Measurements from ENCODE around the gene CD79A.
"Not testable (repeated sequence)": the region's sequence is repeated elsewhere in the genome, so short reads cannot be mapped to it uniquely, and the experiment has no call there.

CD79A gene

GRCh38 chr19:41863209-41863931 is 13.7 kb upstream of the CD79A start:
- no peak for DNase-seq (ENCODE audit: low spot score)

DNA sequence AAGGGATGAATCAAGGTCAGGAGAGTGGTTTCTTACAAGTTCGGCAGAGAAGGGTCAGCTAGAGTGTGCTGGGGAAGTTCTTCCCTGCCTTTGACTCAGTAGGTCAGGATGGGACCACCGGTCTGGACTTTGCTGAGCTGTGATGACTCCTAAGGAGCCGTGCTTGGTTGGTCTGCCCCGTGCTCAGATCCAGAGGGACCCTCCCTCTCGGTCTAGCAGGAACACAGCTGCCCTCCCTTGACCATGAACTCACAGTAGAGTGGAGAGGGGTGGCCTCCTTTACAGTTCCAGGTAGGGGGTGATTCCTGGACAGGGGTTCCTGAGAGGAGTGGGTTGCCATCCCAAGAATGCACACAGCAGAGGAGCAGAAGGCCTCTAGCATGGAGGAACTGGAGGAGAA is 12.7 kb upstream of the CD79A start:
- DNase-seq (ENCODE audit: low spot score) = no peak

GRCh38 chr19:41866284-41866683 is 10.8 kb upstream of the CD79A start:
- no peak for DNase-seq (ENCODE audit: low spot score)

- DNase-seq (ENCODE audit: low spot score) = no peak
Measured at GRCh38 chr19:41868120-41868988, 8.7 kb upstream of the CD79A start.

- DNase-seq (ENCODE audit: low spot score) = no peak
Measured at GRCh38 chr19:41868989-41869300, 8.1 kb upstream of the CD79A start.

DNA sequence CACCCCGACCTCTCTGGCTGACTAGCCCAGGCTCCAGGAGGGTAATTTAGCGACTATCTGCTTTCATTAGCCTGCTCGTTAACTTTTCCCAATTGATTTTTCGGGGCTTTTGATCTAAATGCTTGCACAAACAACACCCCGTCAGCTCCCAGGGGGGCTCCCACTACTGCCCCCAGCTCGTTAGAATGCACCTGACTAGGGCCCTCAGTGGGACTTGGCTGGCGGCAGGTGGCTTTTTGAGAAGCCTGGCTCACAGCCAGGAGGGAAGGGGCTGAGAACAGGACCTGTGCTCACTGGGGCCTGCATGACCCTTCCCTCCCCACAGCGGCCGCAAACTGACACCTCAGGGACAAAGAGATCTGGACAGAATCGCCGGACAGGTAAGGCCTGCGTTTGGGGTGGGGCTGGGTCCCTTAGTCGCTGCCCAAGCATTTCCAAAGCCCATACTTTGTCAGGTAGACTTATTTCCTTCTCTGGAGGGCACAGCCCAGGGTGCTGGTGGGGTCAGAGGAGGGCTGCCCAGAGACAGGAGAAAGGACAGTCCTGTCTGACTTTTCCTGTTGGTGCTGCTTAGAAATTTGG is 7.6 kb upstream of the CD79A start:
- DNase-seq (ENCODE audit: low spot score) = no peak

- DNase-seq (ENCODE audit: low spot score) = no peak
Measured at GRCh38 chr19:41870401-41870873, 6.6 kb upstream of the CD79A start.

GRCh38 chr19:41871573-41872383 is 5.3 kb upstream of the CD79A start:
- DNase-seq (ENCODE audit: low spot score) = peak; percentile 70

DNA sequence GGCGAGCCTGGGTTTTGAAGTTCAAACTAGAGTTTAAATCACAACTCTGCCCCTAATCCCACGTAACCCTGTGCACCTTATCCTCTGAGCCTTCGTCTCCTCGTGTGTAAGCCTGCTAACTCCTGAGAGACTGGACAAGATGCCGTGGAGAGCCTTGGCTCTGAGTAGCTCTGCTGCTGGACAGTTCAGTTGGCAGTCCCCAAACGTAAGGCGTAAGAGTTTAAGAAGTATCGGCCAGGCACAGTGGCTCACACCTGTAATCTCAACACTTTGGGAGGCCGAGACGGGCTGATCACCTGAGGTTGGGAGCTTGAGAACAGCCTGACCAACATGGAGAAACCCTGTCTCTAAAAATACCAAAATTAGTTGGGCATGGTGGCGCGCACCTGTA is 4.7 kb upstream of the CD79A start:
- no peak for DNase-seq (ENCODE audit: low spot score)

GRCh38 chr19:41872775-41873647 is 4.1 kb upstream of the CD79A start:
- peak; percentile 65 for DNase-seq (ENCODE audit: low spot score)

GRCh38 chr19:41875973-41876372 is 1.1 kb upstream of the CD79A start:
- DNase-seq (ENCODE audit: low spot score) = not testable (repeated sequence)

DNA sequence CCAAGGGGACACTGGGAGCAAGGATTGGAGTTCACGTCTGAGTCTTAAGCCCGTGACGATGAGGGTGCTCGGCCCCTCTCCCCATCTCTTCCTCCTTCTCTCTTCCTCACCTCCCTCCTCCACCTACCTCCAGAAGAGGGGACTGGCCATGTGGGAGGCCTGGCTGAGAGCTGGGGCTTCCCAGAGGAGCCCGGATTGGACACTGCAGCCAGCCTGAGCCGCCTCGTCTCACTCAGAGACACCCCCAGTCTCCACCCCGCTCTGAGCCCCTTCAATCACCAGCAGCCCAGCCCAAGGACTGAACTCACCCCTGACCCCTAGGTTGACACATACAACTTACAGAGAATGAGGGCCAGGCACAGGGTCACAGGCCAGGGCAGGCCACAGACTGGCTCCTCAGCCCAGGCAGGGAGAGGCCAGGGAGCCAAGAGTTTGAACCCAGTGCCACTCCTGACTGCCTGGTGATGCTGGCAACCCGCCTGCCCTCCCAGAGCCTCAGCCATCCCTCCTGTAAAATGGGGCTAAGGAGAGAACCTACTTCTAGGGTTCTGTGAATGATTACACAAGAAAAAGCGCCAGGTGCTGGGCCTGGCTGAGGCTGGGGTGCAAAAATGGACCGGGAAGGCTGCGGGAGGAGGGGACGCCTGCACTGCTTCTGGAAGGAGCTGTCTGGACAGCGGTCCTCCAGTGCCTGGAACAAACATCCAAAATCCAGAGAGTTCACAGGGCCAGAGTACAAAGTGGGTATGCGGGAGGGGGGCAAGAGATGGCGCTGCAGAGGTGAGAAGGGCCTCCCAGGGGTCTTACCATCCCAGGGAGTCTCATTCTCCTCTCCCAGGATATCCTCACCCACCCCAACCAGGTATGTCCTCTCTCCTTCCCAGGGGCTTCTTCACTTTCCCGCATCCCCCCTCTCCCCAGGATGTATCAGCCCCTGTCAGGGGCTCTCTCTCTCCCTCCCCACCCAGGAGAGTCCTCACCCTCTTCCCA is 1.1 kb downstream of the CD79A start:
- DNase-seq (ENCODE audit: low spot score) = no peak

- no peak for DNase-seq (ENCODE audit: low spot score)
Measured at GRCh38 chr19:41879080-41879479, 2.0 kb downstream of the CD79A start.

DNA sequence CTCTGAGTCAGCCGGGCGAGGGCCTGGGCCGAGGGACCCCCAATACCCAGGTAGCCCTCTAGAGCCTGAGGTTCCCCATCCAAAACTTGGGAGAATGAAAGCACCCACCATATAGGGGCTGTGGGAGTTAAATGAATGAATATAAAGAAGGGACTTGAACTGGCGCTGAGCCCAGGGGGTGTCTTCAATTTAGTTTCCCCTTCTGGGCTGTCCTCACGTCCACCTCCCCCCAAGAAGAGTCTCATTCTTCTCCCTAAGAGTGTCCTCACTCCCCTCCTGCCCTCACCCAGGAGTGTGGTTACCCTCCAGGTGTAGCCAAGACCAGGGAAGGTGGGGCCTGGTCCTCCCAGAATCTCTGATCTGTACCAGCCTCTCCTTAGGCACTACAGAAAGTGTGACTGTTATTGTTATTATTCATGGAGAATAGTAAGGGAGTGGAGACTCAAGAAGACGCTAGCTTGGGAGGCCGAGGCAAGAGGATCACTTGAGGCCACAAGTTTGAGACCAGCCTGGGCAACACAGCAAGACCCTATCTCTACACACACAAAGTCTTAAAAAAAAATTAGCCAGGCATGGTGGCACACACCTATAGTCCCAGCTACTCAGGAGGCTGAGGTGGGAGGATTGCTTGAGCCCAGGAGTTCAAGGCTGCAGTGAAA is 2.7 kb downstream of the CD79A start:
- DNase-seq (ENCODE audit: low spot score) = no peak

GRCh38 chr19:41880329-41880708 is 3.2 kb downstream of the CD79A start:
- no peak for DNase-seq (ENCODE audit: low spot score)

DNA sequence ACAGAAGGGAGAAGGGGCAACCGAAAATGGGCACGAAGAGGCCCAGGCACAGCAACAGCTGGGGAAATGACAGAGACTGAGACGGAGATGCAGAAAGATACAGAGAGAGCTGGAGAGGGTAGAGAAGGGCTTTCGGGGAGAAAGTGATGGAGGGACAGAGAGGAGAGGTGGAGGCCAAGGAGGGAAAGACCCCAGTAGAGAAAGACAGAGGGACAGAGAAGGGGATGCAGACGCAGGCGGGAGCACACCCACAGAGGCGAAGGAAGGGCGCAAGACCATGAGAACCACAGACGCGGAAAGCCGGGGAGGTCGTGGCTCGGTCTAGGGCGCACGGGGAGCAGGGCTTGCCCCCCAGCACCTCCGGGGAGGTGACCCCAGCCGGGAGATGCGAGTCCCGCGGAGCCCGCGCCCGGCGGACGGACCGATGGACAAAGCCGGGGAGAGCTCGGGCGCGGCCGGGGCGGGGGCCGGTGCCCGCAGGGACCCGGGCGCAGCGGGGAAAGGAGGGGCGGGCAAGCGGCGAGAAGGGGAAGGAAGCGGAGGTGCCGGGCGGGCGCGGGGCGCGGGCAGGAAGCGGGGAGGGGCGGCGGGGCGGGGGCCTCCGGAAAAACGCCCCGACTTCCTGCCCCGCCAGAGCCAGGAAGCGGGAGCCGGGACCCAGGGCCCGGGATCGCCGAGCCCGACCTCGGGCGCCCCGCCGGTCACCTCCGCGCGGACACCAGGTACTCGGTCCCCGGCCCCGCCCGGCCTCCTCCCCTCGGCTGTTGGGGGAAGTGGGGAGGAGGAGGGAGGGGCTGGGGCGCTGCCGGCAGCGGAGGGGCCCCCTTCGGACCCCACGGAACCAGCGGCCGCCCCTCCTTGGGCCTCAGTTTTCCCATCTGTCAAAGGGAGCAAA is 5.7 kb downstream of the CD79A start, which contains the start of gene ARHGEF1:
ARHGEF1 (plus strand) TSS at position 617 of the 895 bp plus-strand sequence. CDS start 4,899 bp downstream, outside the sequence.
- DNase-seq (ENCODE audit: low spot score) = peak; percentile 64

DNA sequence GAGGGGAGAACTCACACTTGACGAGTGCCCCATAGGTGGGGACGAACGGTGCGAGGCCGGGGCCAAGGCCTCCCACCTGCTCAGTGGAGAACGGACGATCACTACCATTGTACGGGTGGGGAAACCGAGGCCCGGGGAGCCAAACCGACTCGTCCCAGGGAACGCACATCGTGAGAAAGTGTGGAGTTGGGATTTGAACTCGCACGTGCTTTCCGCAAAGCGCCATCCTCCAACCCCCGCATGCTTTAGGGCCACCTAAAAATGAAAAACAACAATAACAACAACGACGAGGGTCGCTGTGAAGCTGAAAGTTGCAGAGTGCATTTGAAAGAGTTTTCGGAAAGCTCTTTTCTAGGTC is 6.4 kb downstream of the CD79A start:
- DNase-seq (ENCODE audit: low spot score) = no peak
